Panc1 (cell line): ENCODE measurements around the gene METAP1.

Experiments
- CTCF ChIP-seq: fragments of 450-650 bp; IDR thresholded peaks from 2 replicates; pipeline ENCODE4 v1.5.1; 2017; ENCODE audit warnings: mild to moderate bottlenecking
- POLR2AphosphoS5 ChIP-seq: IDR thresholded peaks from 2 replicates; pipeline ENCODE4 v1.6.1; 2012; ENCODE audit warnings: mild to moderate bottlenecking, low read depth, low read length, moderate library complexity
- SIN3A ChIP-seq: IDR thresholded peaks from 2 replicates; pipeline ENCODE4 v1.6.1; 2012; ENCODE audit warnings: low read depth, mild to moderate bottlenecking, low read length, moderate library complexity, borderline replicate concordance; ENCODE audit not compliant: insufficient read depth

DNA sequence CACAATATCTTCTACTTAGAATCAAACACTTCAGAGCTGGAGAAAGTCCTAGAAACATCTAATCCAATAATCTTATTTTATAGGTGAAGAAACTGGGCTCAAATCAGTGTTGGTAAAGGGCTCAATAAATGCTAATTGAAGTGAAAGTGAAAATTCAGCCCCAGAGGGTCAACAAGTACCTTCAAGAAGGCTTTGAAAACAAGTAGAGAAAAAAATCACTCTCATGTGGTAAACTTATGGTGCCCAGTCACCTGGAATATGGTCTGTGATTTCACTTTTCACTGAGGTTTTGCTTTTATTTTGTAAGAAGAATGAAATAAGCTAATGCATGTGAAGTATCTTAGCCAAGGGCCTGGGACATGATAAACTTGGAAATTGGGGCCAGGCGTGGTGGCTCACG lies 37.5 kb upstream of the METAP1 start:
- no peak for TF ChIP-seq CTCF
- no peak for TF ChIP-seq SIN3A
- TF ChIP-seq POLR2AphosphoS5 = no peak
